GM23338 (cell line): ENCODE data around the gene NCKAP5. TPM values are rescaled to one million over a fixed set of nuclear protein-coding genes. Genes with fewer than 3 reads are reported as not detected.

Source experiments
- ATAC-seq: fragments of 200-7000 bp; cut with Tn5 transposase; 3 replicates; pipeline ENCODE4 v1.9.1; 2020
- DNase-seq: peaks from one replicate; pipeline ENCODE4 v3.0.0-alpha.2; 2015; ENCODE audit warnings: low spot score
- H2AFZ ChIP-seq: fragments of 200-600 bp; sonication (generic); 2 replicates; pipeline ENCODE4 v1.8.0; 2016; ENCODE audit warnings: antibody characterized with exemption, mild to moderate bottlenecking, moderate library complexity
- H3F3A ChIP-seq: fragments of 200-600 bp; sonication (generic); replicated peaks from 2 replicates; pipeline ENCODE4 v1.8.0; 2017; ENCODE audit warnings: antibody characterized with exemption, mixed run types, low read depth
- H3K27ac ChIP-seq: fragments of 200-600 bp; sonication (generic); 2 replicates; pipeline ENCODE4 v1.6.1; 2016; ENCODE audit warnings: low read depth
- H3K27me3 ChIP-seq: fragments of 200-600 bp; sonication (generic); 2 replicates; pipeline ENCODE4 v1.8.0; 2016; ENCODE audit warnings: mild to moderate bottlenecking, mixed run types, moderate library complexity; ENCODE audit not compliant: insufficient read depth
- H3K36me3 ChIP-seq: fragments of 200-600 bp; sonication (generic); 2 replicates; pipeline ENCODE4 v1.8.0; 2016; ENCODE audit warnings: mild to moderate bottlenecking; ENCODE audit not compliant: insufficient read depth
- H3K4me1 ChIP-seq: fragments of 200-600 bp; sonication (generic); 2 replicates; pipeline ENCODE4 v1.8.0; 2016; ENCODE audit warnings: mild to moderate bottlenecking, moderate library complexity; ENCODE audit not compliant: insufficient read depth
- H3K4me2 ChIP-seq: fragments of 200-600 bp; sonication (generic); 2 replicates; pipeline ENCODE4 v1.7.1; 2017; ENCODE audit warnings: mixed run types
- H3K4me3 ChIP-seq: fragments of 200-600 bp; sonication (generic); 2 replicates; pipeline ENCODE4 v1.6.1; 2016; ENCODE audit warnings: mixed run types
- H3K79me2 ChIP-seq: fragments of 200-600 bp; sonication (generic); replicated peaks from 2 replicates; pipeline ENCODE4 v1.8.0; 2017; ENCODE audit warnings: mild to moderate bottlenecking; ENCODE audit not compliant: insufficient read depth
- H3K9me2 ChIP-seq: fragments of 200-600 bp; sonication (generic); 2 replicates; pipeline ENCODE4 v1.8.0; 2017; ENCODE audit not compliant: insufficient read depth
- H4K20me1 ChIP-seq: fragments of 200-600 bp; sonication (generic); replicated peaks from 2 replicates; pipeline ENCODE4 v1.8.0; 2017; ENCODE audit warnings: mild to moderate bottlenecking; ENCODE audit not compliant: insufficient read depth
- H3K27ac Mint-ChIP-seq: 2 replicates; pipeline ENCODE4 v1.8.0; 2020; ENCODE audit warnings: inconsistent platforms, mild to moderate bottlenecking, moderate library complexity, mixed read lengths
- H3K27me3 Mint-ChIP-seq: 3 replicates; pipeline ENCODE4 v1.8.0; 2022; ENCODE audit warnings: low read depth, mild to moderate bottlenecking, moderate library complexity, mixed read lengths, inconsistent platforms; ENCODE audit not compliant: insufficient read depth, poor library complexity
- H3K36me3 Mint-ChIP-seq: 3 replicates; pipeline ENCODE4 v1.8.0; 2021; ENCODE audit warnings: low read depth, mild to moderate bottlenecking, inconsistent platforms, moderate library complexity, mixed read lengths
- H3K4me1 Mint-ChIP-seq: 3 replicates; pipeline ENCODE4 v1.8.0; 2020; ENCODE audit warnings: mild to moderate bottlenecking, inconsistent platforms, mixed read lengths
- H3K4me3 Mint-ChIP-seq: 3 replicates; pipeline ENCODE4 v1.8.0; 2021; ENCODE audit warnings: moderate library complexity, mild to moderate bottlenecking, inconsistent platforms, mixed read lengths
- H3K9me3 Mint-ChIP-seq: 3 replicates; pipeline ENCODE4 v1.8.0; 2020; ENCODE audit warnings: moderate library complexity, mild to moderate bottlenecking, inconsistent platforms, mixed read lengths
- CREB1 ChIP-seq: fragments of 250-450 bp; sonication (Bioruptor Pico); IDR thresholded peaks from 2 replicates; pipeline ENCODE4 v1.5.0; 2020; ENCODE audit warnings: low read depth, mild to moderate bottlenecking, moderate library complexity
- CTCF ChIP-seq, 2 experiments: fragments of 200-600 bp in 1 of 2; sonication (generic) in 1 of 2; conservative IDR thresholded peaks; 2 replicates each; pipeline versions ENCODE4 v1.5.1 to v1.6.1; 2016 to 2017; ENCODE audit warnings: antibody characterized with exemption in 2 of 2, low read depth in 2 of 2, mild to moderate bottlenecking in 2 of 2, moderate library complexity in 1 of 2
- ETS1 ChIP-seq: IDR thresholded peaks from 2 replicates; pipeline ENCODE4 v1.6.1; 2016; ENCODE audit warnings: antibody characterized with exemption
- EZH2 ChIP-seq: fragments of 200-600 bp; sonication (generic); IDR thresholded peaks from one replicate; pipeline ENCODE4 v1.8.0; 2017; ENCODE audit warnings: antibody characterized with exemption, mild to moderate bottlenecking, low read depth; ENCODE audit not compliant: unreplicated experiment
- EZH2phosphoT487 ChIP-seq: fragments of 200-600 bp; sonication (generic); IDR thresholded peaks from one replicate; pipeline ENCODE4 v1.8.1; 2018; ENCODE audit warnings: antibody characterized with exemption; ENCODE audit not compliant: unreplicated experiment
- JUNB ChIP-seq: IDR thresholded peaks from one replicate; pipeline ENCODE4 v1.6.1; 2016; ENCODE audit warnings: antibody characterized with exemption; ENCODE audit not compliant: unreplicated experiment
- NANOG ChIP-seq: IDR thresholded peaks from 2 replicates; pipeline ENCODE4 v1.6.1; 2016; ENCODE audit warnings: antibody characterized with exemption, borderline replicate concordance
- POLR2AphosphoS5 ChIP-seq: IDR thresholded peaks from 2 replicates; pipeline ENCODE4 v1.6.1; 2016; ENCODE audit warnings: antibody characterized with exemption, low read depth
- REST ChIP-seq: IDR thresholded peaks from one replicate; pipeline ENCODE4 v1.6.1; 2018; ENCODE audit warnings: antibody characterized with exemption; ENCODE audit not compliant: unreplicated experiment
- STAT1 ChIP-seq: IDR thresholded peaks from one replicate; pipeline ENCODE4 v1.6.1; 2016; ENCODE audit warnings: antibody characterized with exemption; ENCODE audit not compliant: unreplicated experiment
- ZNF114 ChIP-seq: fragments of 250-450 bp; sonication (Bioruptor Pico); IDR thresholded peaks from 2 replicates; pipeline ENCODE4 v1.5.0; 2020; ENCODE audit warnings: mild to moderate bottlenecking, moderate library complexity
- ZNF331 ChIP-seq: fragments of 250-450 bp; sonication (Bioruptor Pico); IDR thresholded peaks from 2 replicates; pipeline ENCODE4 v1.5.0; 2020; ENCODE audit warnings: low read depth, mild to moderate bottlenecking, moderate library complexity
- ZNF462 ChIP-seq: fragments of 250-450 bp; sonication (Bioruptor Pico); IDR thresholded peaks from 2 replicates; pipeline ENCODE4 v1.5.0; 2020; ENCODE audit warnings: mild to moderate bottlenecking, moderate library complexity
- polyA plus RNA-seq: library from polyadenylated mRNA; unstranded; fragments of >200 nt; fragmentation: Nextera tagmentation; extraction: Ambion mirVana; gene quantifications from 2 replicates; pipeline ENCODE4 v1.2.1, GENCODE V29; 2016
- total RNA-seq: library from RNA; depleted of rRNA; stranded (reverse); fragments of >200 nt; shearing (Covaris generic); gene quantifications from 2 replicates; pipeline ENCODE4 v1.2.3, GENCODE V29; 2014

Gene NCKAP5
- total and polyA plus RNA-seq, 2 experiments from 2014 or later: 0.34 to 0.73 TPM

GRCh38 chr2:133496501-133497269, 71.6 kb downstream of the NCKAP5 start:
- Mint-ChIP-seq H3K27me3 (no peaks in the 10 kb centered on the region), H3K9me3 (no peaks in the 10 kb centered on the region), H3K4me1 (peaks cover 23% of the 10 kb centered on the region), H3K27ac (no peak overlapping the region), H3K36me3 (no peaks in the 10 kb centered on the region), H3K4me3 (no peak overlapping the region)
- no peaks in the 10 kb centered on the region for H4K20me1 ChIP-seq
- H3K4me1 ChIP-seq: peaks cover 13% of the 10 kb centered on the region; the same call in 1 of the 2 replicates
- ATAC-seq: no peak
- no peaks in the 10 kb centered on the region for H3K27me3 ChIP-seq
- H3K36me3 ChIP-seq: no peaks in the 10 kb centered on the region
- no peak overlapping the region for H3K4me3 ChIP-seq
- H3K79me2 ChIP-seq: no peaks in the 10 kb centered on the region
- TF ChIP-seq REST: no peak
- TF ChIP-seq CTCF (conservative IDR thresholded peaks at IDR 0.05; ENCODE audit: low read depth in 2 of 2): no peak
- no peak for TF ChIP-seq POLR2AphosphoS5
- no peak for TF ChIP-seq EZH2
- no peak for TF ChIP-seq EZH2phosphoT487
- no peak for TF ChIP-seq ETS1
- no peak for TF ChIP-seq NANOG
- TF ChIP-seq CREB1 (CRISPR knock-in tag): no peak
- no peak for TF ChIP-seq JUNB
- TF ChIP-seq ZNF331 (CRISPR knock-in tag): no peak
- no peak for TF ChIP-seq STAT1
- TF ChIP-seq ZNF114: no peak
- no peak for TF ChIP-seq ZNF462 (CRISPR knock-in tag)
- H3K9me2 ChIP-seq: no peaks in the 10 kb centered on the region
- no peak for DNase-seq
- no peak overlapping the region for H2AFZ ChIP-seq
- no peak overlapping the region for H3K27ac ChIP-seq
- H3F3A ChIP-seq: no peaks in the 10 kb centered on the region
- no peak overlapping the region for H3K4me2 ChIP-seq
